SK-N-DZ (cell line): ENCODE data around the gene AFF2.
A peak's percentile ranks its signal among the peaks of the same experiment; 100 is the strongest.

Source experiments
- DNase-seq: peaks from one replicate; pipeline ENCODE4 v3.0.0-alpha.2; 2015; ENCODE audit warnings: low spot score

The AFF2 gene

GRCh38 chrX:148582353-148582752, 81.9 kb downstream of the AFF2 start:
- DNase-seq, result no peak

GRCh38 chrX:148588649-148589310, 88.4 kb downstream of the AFF2 start:
- no peak for DNase-seq

- no peak for DNase-seq
Measured at GRCh38 chrX:148592595-148592994, 92.2 kb downstream of the AFF2 start.

- no peak for DNase-seq
Measured at GRCh38 chrX:148593146-148593545, 92.7 kb downstream of the AFF2 start.

GRCh38 chrX:148593987-148594386, 93.6 kb downstream of the AFF2 start:
- no peak for DNase-seq

GRCh38 chrX:148599404-148599803, 99.0 kb downstream of the AFF2 start:
- DNase-seq, result no peak

- DNase-seq, result no peak
Measured at GRCh38 chrX:148600131-148600530, 99.7 kb downstream of the AFF2 start.

- no peak for DNase-seq
Measured at GRCh38 chrX:148600581-148600980, 100.2 kb downstream of the AFF2 start.

- DNase-seq, result no peak
Measured at GRCh38 chrX:148601034-148601433, 100.6 kb downstream of the AFF2 start.

GRCh38 chrX:148609515-148610327, 109.3 kb downstream of the AFF2 start:
- DNase-seq, result peak; percentile 0

- DNase-seq, result no peak
Measured at GRCh38 chrX:148610328-148610698, 109.9 kb downstream of the AFF2 start.

GRCh38 chrX:148611993-148612392, 111.6 kb downstream of the AFF2 start:
- DNase-seq, result no peak

GRCh38 chrX:148612431-148612830, 112.0 kb downstream of the AFF2 start:
- no peak for DNase-seq

GRCh38 chrX:148613636-148614035, 113.2 kb downstream of the AFF2 start:
- peak; percentile 64 for DNase-seq

GRCh38 chrX:148615491-148615890, 115.1 kb downstream of the AFF2 start:
- DNase-seq, result no peak

- DNase-seq, result no peak
Measured at GRCh38 chrX:148618470-148619445, 118.3 kb downstream of the AFF2 start.

- no peak for DNase-seq
Measured at GRCh38 chrX:148620023-148620422, 119.6 kb downstream of the AFF2 start.

GRCh38 chrX:148624951-148625474, 124.6 kb downstream of the AFF2 start:
- no peak for DNase-seq

- DNase-seq, result no peak
Measured at GRCh38 chrX:148628621-148629020, 128.2 kb downstream of the AFF2 start.

GRCh38 chrX:148629434-148629833, 129.0 kb downstream of the AFF2 start:
- DNase-seq, result no peak

GRCh38 chrX:148632444-148632843, 132.0 kb downstream of the AFF2 start:
- no peak for DNase-seq
